Progenitor cell of endocrine pancreas (in vitro differentiated cells): ENCODE data around the gene SFSWAP. TPM values are rescaled to one million over a fixed set of nuclear protein-coding genes. Genes with fewer than 3 reads are reported as not detected.

ENCODE experiments used
- DNase-seq: peaks from one replicate; pipeline ENCODE4 v3.0.0; 2021; ENCODE audit warnings: low spot score; ENCODE audit not compliant: unreplicated experiment
- H3K27ac Mint-ChIP-seq: 2 replicates; pipeline ENCODE4 v1.8.0; 2021; ENCODE audit warnings: mild to moderate bottlenecking, moderate library complexity, mixed read lengths
- H3K27me3 Mint-ChIP-seq: 2 replicates; pipeline ENCODE4 v1.8.0; 2021; ENCODE audit warnings: mixed read lengths
- H3K36me3 Mint-ChIP-seq: 2 replicates; pipeline ENCODE4 v1.8.0; 2022; ENCODE audit warnings: mixed read lengths; ENCODE audit not compliant: insufficient read depth
- H3K4me1 Mint-ChIP-seq: 2 replicates; pipeline ENCODE4 v1.8.0; 2021; ENCODE audit warnings: low read depth, mixed read lengths
- H3K4me3 Mint-ChIP-seq: 2 replicates; pipeline ENCODE4 v1.8.0; 2021; ENCODE audit warnings: low read depth, mild to moderate bottlenecking, moderate library complexity, mixed read lengths
- H3K9me3 Mint-ChIP-seq: 2 replicates; pipeline ENCODE4 v1.8.0; 2021; ENCODE audit warnings: low read depth, mixed read lengths
- CTCF ChIP-seq: fragments of 200-600 bp; sonication (generic); IDR thresholded peaks from one replicate; pipeline ENCODE4 v1.5.0; 2021; ENCODE audit warnings: antibody characterized with exemption, mild to moderate bottlenecking; ENCODE audit not compliant: unreplicated experiment
- total RNA-seq: library from RNA; stranded (reverse); gene quantifications from 2 replicates; pipeline ENCODE4 v1.2.1, GENCODE V29; 2021

Gene SFSWAP
- total RNA-seq, 1 donor from 2014 or later, result 62.1 TPM

GRCh38 chr12:131836714-131837397 lies 126.0 kb downstream of the SFSWAP start:
- Mint-ChIP-seq H3K36me3 (no peaks in the 10 kb centered on the region), H3K9me3 (no peaks in the 10 kb centered on the region), H3K27me3 (peaks cover 12% of the 10 kb centered on the region), H3K27ac (no peak overlapping the region), H3K4me3 (no peak overlapping the region), H3K4me1 (peaks cover 3% of the 10 kb centered on the region)
- TF ChIP-seq CTCF, result no peak
- no peak for DNase-seq

- Mint-ChIP-seq H3K4me3 (no peak overlapping the region), H3K9me3 (no peaks in the 10 kb centered on the region), H3K27ac (no peak overlapping the region), H3K4me1 (peaks cover 3% of the 10 kb centered on the region), H3K36me3 (no peaks in the 10 kb centered on the region), H3K27me3 (no peaks in the 10 kb centered on the region)
- no peak for DNase-seq
- TF ChIP-seq CTCF, result no peak
Measured at GRCh38 chr12:131840643-131841416, 129.9 kb downstream of the SFSWAP start.

GRCh38 chr12:131841547-131841946 lies 130.7 kb downstream of the SFSWAP start:
- H3K27me3 Mint-ChIP-seq, result no peaks in the 10 kb centered on the region
- no peak overlapping the region for H3K4me3 Mint-ChIP-seq
- peaks cover 3% of the 10 kb centered on the region for H3K4me1 Mint-ChIP-seq
- no peak for TF ChIP-seq CTCF
- no peaks in the 10 kb centered on the region for H3K9me3 Mint-ChIP-seq
- H3K27ac Mint-ChIP-seq, result no peak overlapping the region
- no peaks in the 10 kb centered on the region for H3K36me3 Mint-ChIP-seq
- no peak for DNase-seq

- H3K27ac Mint-ChIP-seq, result peak overlapping the region; percentile 62
- no peaks in the 10 kb centered on the region for H3K9me3 Mint-ChIP-seq
- no peaks in the 10 kb centered on the region for H3K36me3 Mint-ChIP-seq
- no peak overlapping the region for H3K4me3 Mint-ChIP-seq
- TF ChIP-seq CTCF, result no peak
- no peaks in the 10 kb centered on the region for H3K27me3 Mint-ChIP-seq
- no peak for DNase-seq
- peaks cover 3% of the 10 kb centered on the region for H3K4me1 Mint-ChIP-seq
Measured at GRCh38 chr12:131842169-131842568, 131.3 kb downstream of the SFSWAP start.

GRCh38 chr12:131843527-131843926 lies 132.6 kb downstream of the SFSWAP start:
- no peak for DNase-seq
- no peaks in the 10 kb centered on the region for H3K9me3 Mint-ChIP-seq
- no peak overlapping the region for H3K27ac Mint-ChIP-seq
- no peak for TF ChIP-seq CTCF
- H3K36me3 Mint-ChIP-seq, result no peaks in the 10 kb centered on the region
- no peaks in the 10 kb centered on the region for H3K27me3 Mint-ChIP-seq
- peaks cover 3% of the 10 kb centered on the region for H3K4me1 Mint-ChIP-seq
- H3K4me3 Mint-ChIP-seq, result no peak overlapping the region
